ENCODE results near the gene NUDT17. TPM values are rescaled to one million over a fixed set of nuclear protein-coding genes. Genes with fewer than 3 reads are reported as not detected.

Gene NUDT17
- total and polyA plus RNA-seq, 2 of the 4 experiments (the other 2 are of a cell fraction), result 2.3 to 2.8 TPM

- POLR2A ChIA-PET (ENCODE audit: unreplicated experiment), result interaction anchor here (0.7 kb wide), 1 partner anchor 9 kb away, joined by 3 read pairs; no protein-coding TSS in a partner anchor
- Histone ChIP-seq H3K14ac (replicated peaks; ENCODE audit: low read depth, low read length) (no peak overlapping the region), H3K27ac (ENCODE audit: insufficient read depth, low read length) (no peak overlapping the region), H2AFZ (replicated peaks; ENCODE audit: low read length, poor library complexity) (no peak overlapping the region), H2BK120ac (ENCODE audit: low read depth, low read length) (no peak overlapping the region), H2AK5ac (ENCODE audit: low read depth, low read length) (no peak overlapping the region), H4K91ac (ENCODE audit: insufficient read depth, low read depth, low read length) (no peak overlapping the region), H2BK5ac (ENCODE audit: low read depth, low read length, poor library complexity, severe bottlenecking) (no peak overlapping the region), H3K4me2 (ENCODE audit: low read depth, low read length) (peak overlapping the region; percentile 44; the same call in 1 of the 2 replicates), H2AK9ac (replicated peaks; ENCODE audit: low read depth, low read length, poor library complexity) (no peak overlapping the region), H2BK20ac (ENCODE audit: low read depth, low read length) (no peak overlapping the region), H3K4me1 (ENCODE audit: control insufficient read depth, insufficient read depth, low read length) (0 out of 2 replicates have a peak, but pooled peaks cover 2% of the 10 kb centered on the region), H3K4ac (ENCODE audit: low read depth, low read length) (no peak overlapping the region), H4K8ac (ENCODE audit: low read depth in 2 of 2, low read length in 2 of 2) (no peak overlapping the region), H4K5ac (ENCODE audit: low read depth, low read length) (no peak overlapping the region), H3K9ac (ENCODE audit: low read depth, low read length) (no peak overlapping the region), H3K18ac (ENCODE audit: low read depth, low read length) (no peak overlapping the region), H3K56ac (ENCODE audit: extremely low read depth, insufficient read depth, low read length) (no peak overlapping the region), H3K9me3 (ENCODE audit: control insufficient read depth, insufficient read depth, low read length) (no peaks in the 10 kb centered on the region), H3K36me3 (ENCODE audit: control insufficient read depth, insufficient read depth, low read length) (peaks cover 26% of the 10 kb centered on the region), H3K79me1 (ENCODE audit: low read depth in 1 of 2, low read length in 2 of 2) (peaks cover 28 to 51% of the 10 kb centered on the region in 2 experiments), H2BK15ac (ENCODE audit: low read depth, low read length) (no peak overlapping the region), H3K9me1 (ENCODE audit: insufficient read depth, low read length) (peaks cover 6% of the 10 kb centered on the region), H3K23ac (ENCODE audit: low read depth, low read length) (peak overlapping the region; percentile 6; the same call in 1 of the 2 replicates), H3K4me3 (ENCODE audit: insufficient read depth, low read depth, low read length) (no peak overlapping the region), H3K27me3 (ENCODE audit: control insufficient read depth, insufficient read depth, low read length) (no peaks in the 10 kb centered on the region), H4K20me1 (ENCODE audit: insufficient read depth, low read length) (no peaks in the 10 kb centered on the region)
- no peak for ATAC-seq (ENCODE audit: low read depth)
- DNase-seq, result no peak
- WGBS, 2 experiments (ENCODE audit: extremely low coverage in 2 of 2, insufficient read length in 1 of 2), result no CpG with 5 or more reads among the region's 2 CpGs
- dilution Hi-C loops (cut with HindIII; ENCODE audit: low sequenced_read_pairs, unreplicated experiment), result no loop called here
- CTCF ChIA-PET, result interaction anchor here (1.6 kb wide), 1 partner anchor 13 kb away, joined by 3 read pairs; no protein-coding TSS in a partner anchor
- BruUV-seq (replicated peaks), result no TSS peak
- in situ Hi-C loops (cut with MboI; ENCODE audit: low sequenced_read_pairs), result no loop called here
- no peak for TF ChIP-seq MAZ (IDR thresholded peaks at IDR 0.05; ENCODE audit: borderline replicate concordance, low read depth, low read length)
- TF ChIP-seq ELK1 (IDR thresholded peaks at IDR 0.05; ENCODE audit: borderline replicate concordance, low read depth, low read length), result no peak
- TF ChIP-seq USF2 (IDR thresholded peaks at IDR 0.05; ENCODE audit: low read depth, low read length), result no peak
- no peak for TF ChIP-seq CHD1 (IDR thresholded peaks at IDR 0.05; ENCODE audit: low read depth, low read length)
- no peak for TF ChIP-seq POLR2A (IDR thresholded peaks at IDR 0.05; ENCODE audit: low read depth, low read length)
- TF ChIP-seq NFE2L2 (IDR thresholded peaks at IDR 0.05; ENCODE audit: low read depth, low read length), result no peak
- intact Hi-C loops (cut with micrococcal nuclease), result loop anchor here (10.0 kb wide), 1 partner anchor 101 kb away; no protein-coding TSS in a partner anchor
These were observed 19.4 kb upstream of the NUDT17 start for GRCh38 chr1:145826030-145826429.
